ENCODE results near the gene HSPG2. TPM values are rescaled to one million over a fixed set of nuclear protein-coding genes. Genes with fewer than 3 reads are reported as not detected.

Gene HSPG2
- total RNA-seq, 4 donors from 2014 or later: 311 to 1,021 (median 351) TPM

GRCh38 chr1:21857142-21857839, 79.8 kb downstream of the HSPG2 start:
- WGBS, 2 donors (ENCODE audit: low coverage in 1 of 2): 65 to 87% methylated on average over 7 to 11 of the region's 14 CpGs
- H3K4me1 ChIP-seq: peaks cover 0 to 17% (median 0%) of the 10 kb centered on the region in 3 donors
- TF ChIP-seq POLR2AphosphoS5 (IDR thresholded peaks at IDR 0.05) (no peak), CTCF (IDR thresholded peaks at IDR 0.05) (no peak), EP300 (IDR thresholded peaks at IDR 0.05) (no peak), POLR2A (IDR thresholded peaks at IDR 0.05) (no peak)
- peaks cover 0 to 100% of the 10 kb centered on the region in 2 donors for H3K36me3 ChIP-seq
- H3K27me3 ChIP-seq: no peaks in the 10 kb centered on the region
- no peak for ATAC-seq
- no peak overlapping the region for H3K4me3 ChIP-seq
- H3K9me3 ChIP-seq: no peaks in the 10 kb centered on the region
- H3K27ac ChIP-seq: peak overlapping the region in 3 of 4 donors; percentile 26 to 81 (median 46)

- ATAC-seq: no peak
- Histone ChIP-seq H3K9me3 (no peaks in the 10 kb centered on the region), H3K27me3 (no peaks in the 10 kb centered on the region), H3K27ac (peak overlapping the region in 3 of 4 donors; percentile 33 to 81 (median 49)), H3K4me1 (peaks cover 0 to 7% (median 0%) of the 10 kb centered on the region in 3 donors), H3K4me3 (no peak overlapping the region), H3K36me3 (peaks cover 0 to 100% of the 10 kb centered on the region in 2 donors)
- 67 to 79% methylated on average over 7 to 11 of the region's 35 CpGs for WGBS, 2 donors (ENCODE audit: low coverage in 1 of 2)
- TF ChIP-seq CTCF (IDR thresholded peaks at IDR 0.05) (no peak), EP300 (IDR thresholded peaks at IDR 0.05) (no peak), POLR2AphosphoS5 (IDR thresholded peaks at IDR 0.05) (no peak), POLR2A (IDR thresholded peaks at IDR 0.05) (no peak)
Observed at GRCh38 chr1:21855257-21856096, 81.6 kb downstream of the HSPG2 start.

GRCh38 chr1:21854751-21855131, 82.4 kb downstream of the HSPG2 start:
- WGBS, 2 donors (ENCODE audit: low coverage in 1 of 2): no CpG with 5 or more reads among the region's 13 CpGs
- Histone ChIP-seq H3K36me3 (peaks cover 0 to 100% of the 10 kb centered on the region in 2 donors), H3K27ac (peak overlapping the region in 3 of 4 donors; percentile 33 to 49 (median 38)), H3K4me3 (no peak overlapping the region), H3K9me3 (no peaks in the 10 kb centered on the region), H3K4me1 (peaks cover 0 to 7% (median 0%) of the 10 kb centered on the region in 3 donors), H3K27me3 (no peaks in the 10 kb centered on the region)
- ATAC-seq: no peak
- no peak for TF ChIP-seq POLR2AphosphoS5 (IDR thresholded peaks at IDR 0.05)
- TF ChIP-seq POLR2A (IDR thresholded peaks at IDR 0.05): no peak
- no peak for TF ChIP-seq CTCF (IDR thresholded peaks at IDR 0.05)

GRCh38 chr1:21854090-21854750, 82.9 kb downstream of the HSPG2 start:
- 86% methylated on average over 4 of the region's 21 CpGs; no CpG with 5 or more reads in 1 of the 2 donors for WGBS, 2 donors (ENCODE audit: low coverage in 1 of 2)
- H3K27me3 ChIP-seq: no peaks in the 10 kb centered on the region
- H3K36me3 ChIP-seq: peaks cover 0 to 100% of the 10 kb centered on the region in 2 donors
- H3K9me3 ChIP-seq: no peaks in the 10 kb centered on the region
- ATAC-seq: no peak
- H3K4me1 ChIP-seq: peaks cover 0 to 7% (median 0%) of the 10 kb centered on the region in 3 donors
- TF ChIP-seq POLR2AphosphoS5 (IDR thresholded peaks at IDR 0.05) (no peak), CTCF (IDR thresholded peaks at IDR 0.05) (no peak), POLR2A (IDR thresholded peaks at IDR 0.05) (no peak), EP300 (IDR thresholded peaks at IDR 0.05) (no peak)
- H3K4me3 ChIP-seq: no peak overlapping the region
- H3K27ac ChIP-seq: peak overlapping the region in 2 of 4 donors; percentile 33 to 38

Measured in gastroesophageal sphincter (tissue), 4 donors.